Effector memory CD4-positive, alpha-beta T cell (primary cell): Measurements from ENCODE around the gene IRF8.

Experiments
- DNase-seq, 3 donors: peaks; one replicate each; pipeline ENCODE4 v3.0.0-alpha.2; 2020
- H3K27ac ChIP-seq: 2 replicates; pipeline ENCODE4 v1.7.0; 2013; ENCODE audit warnings: mild to moderate bottlenecking, low read length, moderate library complexity; ENCODE audit not compliant: insufficient read depth, poor library complexity, severe bottlenecking
- H3K27me3 ChIP-seq: replicated peaks from 2 replicates; pipeline ENCODE4 v1.7.0; 2013; ENCODE audit warnings: mild to moderate bottlenecking, low read length; ENCODE audit not compliant: insufficient read depth, control insufficient read depth, poor library complexity, severe bottlenecking
- H3K36me3 ChIP-seq: 2 replicates; pipeline ENCODE4 v1.7.0; 2013; ENCODE audit warnings: mild to moderate bottlenecking, low read length, moderate library complexity; ENCODE audit not compliant: control insufficient read depth, insufficient read depth
- H3K4me1 ChIP-seq: 2 replicates; pipeline ENCODE4 v1.7.0; 2013; ENCODE audit warnings: low read length, mild to moderate bottlenecking; ENCODE audit not compliant: control insufficient read depth, insufficient read depth, poor library complexity, severe bottlenecking
- H3K4me3 ChIP-seq: 2 replicates; pipeline ENCODE4 v1.7.0; 2013; ENCODE audit warnings: low read length, low read depth, mild to moderate bottlenecking; ENCODE audit not compliant: insufficient read depth, poor library complexity, severe bottlenecking
- H3K9me3 ChIP-seq: 2 replicates; pipeline ENCODE4 v1.7.0; 2013; ENCODE audit warnings: mild to moderate bottlenecking, low read length, moderate library complexity; ENCODE audit not compliant: control insufficient read depth

IRF8 gene

GRCh38 chr16:85945424-85945751 lies 46.4 kb downstream of the IRF8 start:
- Histone ChIP-seq H3K4me3 (no peak overlapping the region), H3K36me3 (no peaks in the 10 kb centered on the region), H3K27me3 (no peaks in the 10 kb centered on the region), H3K4me1 (peaks cover 7% of the 10 kb centered on the region), H3K9me3 (no peaks in the 10 kb centered on the region), H3K27ac (no peak overlapping the region)
- no peak for DNase-seq

- Histone ChIP-seq H3K4me3 (no peak overlapping the region), H3K4me1 (peaks cover 7% of the 10 kb centered on the region), H3K9me3 (no peaks in the 10 kb centered on the region), H3K27me3 (no peaks in the 10 kb centered on the region), H3K36me3 (no peaks in the 10 kb centered on the region), H3K27ac (no peak overlapping the region)
- no peak for DNase-seq
Observed at GRCh38 chr16:85946541-85947124, 47.7 kb downstream of the IRF8 start.

GRCh38 chr16:85947230-85948137 lies 48.5 kb downstream of the IRF8 start:
- Histone ChIP-seq H3K27ac (no peak overlapping the region), H3K4me3 (peak overlapping the region; percentile 60), H3K27me3 (no peaks in the 10 kb centered on the region), H3K4me1 (peaks cover 7% of the 10 kb centered on the region), H3K36me3 (no peaks in the 10 kb centered on the region), H3K9me3 (no peaks in the 10 kb centered on the region)
- DNase-seq, result no peak

- Histone ChIP-seq H3K9me3 (no peaks in the 10 kb centered on the region), H3K27me3 (no peaks in the 10 kb centered on the region), H3K4me1 (peaks cover 7% of the 10 kb centered on the region), H3K4me3 (peak overlapping the region; percentile 60), H3K36me3 (no peaks in the 10 kb centered on the region), H3K27ac (no peak overlapping the region)
- DNase-seq, result no peak
Observed at GRCh38 chr16:85948138-85948509, 49.2 kb downstream of the IRF8 start.

- Histone ChIP-seq H3K36me3 (no peaks in the 10 kb centered on the region), H3K9me3 (no peaks in the 10 kb centered on the region), H3K4me3 (no peak overlapping the region), H3K4me1 (peaks cover 7% of the 10 kb centered on the region), H3K27ac (no peak overlapping the region), H3K27me3 (no peaks in the 10 kb centered on the region)
- no peak for DNase-seq
Observed at GRCh38 chr16:85948616-85949265, 49.8 kb downstream of the IRF8 start.

- H3K4me3 ChIP-seq, result no peak overlapping the region
- no peak overlapping the region for H3K27ac ChIP-seq
- no peak for DNase-seq
- peaks cover 7% of the 10 kb centered on the region for H3K4me1 ChIP-seq
- no peaks in the 10 kb centered on the region for H3K27me3 ChIP-seq
- H3K9me3 ChIP-seq, result no peaks in the 10 kb centered on the region
- no peaks in the 10 kb centered on the region for H3K36me3 ChIP-seq
Observed at GRCh38 chr16:85950136-85950918, 51.4 kb downstream of the IRF8 start.

GRCh38 chr16:85952197-85952596 lies 53.2 kb downstream of the IRF8 start:
- Histone ChIP-seq H3K9me3 (no peaks in the 10 kb centered on the region), H3K4me1 (peaks cover 4% of the 10 kb centered on the region), H3K4me3 (no peak overlapping the region), H3K27ac (no peak overlapping the region), H3K36me3 (no peaks in the 10 kb centered on the region), H3K27me3 (no peaks in the 10 kb centered on the region)
- DNase-seq, result no peak

GRCh38 chr16:85952811-85953210 lies 53.8 kb downstream of the IRF8 start:
- no peak for DNase-seq
- Histone ChIP-seq H3K36me3 (no peaks in the 10 kb centered on the region), H3K27me3 (no peaks in the 10 kb centered on the region), H3K9me3 (no peaks in the 10 kb centered on the region), H3K4me3 (no peak overlapping the region), H3K27ac (no peak overlapping the region), H3K4me1 (no peaks in the 10 kb centered on the region)

GRCh38 chr16:85954927-85955519 lies 56.1 kb downstream of the IRF8 start:
- no peaks in the 10 kb centered on the region for H3K9me3 ChIP-seq
- H3K4me3 ChIP-seq, result no peak overlapping the region
- no peak for DNase-seq
- H3K4me1 ChIP-seq, result no peaks in the 10 kb centered on the region
- H3K27ac ChIP-seq, result no peak overlapping the region
- no peaks in the 10 kb centered on the region for H3K27me3 ChIP-seq
- no peaks in the 10 kb centered on the region for H3K36me3 ChIP-seq
